GM10266 (cell line): ENCODE results near the gene ZNF618.

Experiments used
- DNase-seq: peaks from one replicate; pipeline ENCODE4 v3.0.0; 2012; ENCODE audit errors: extremely low spot score
- TF ChIP-seq, protein P1 (sequence below): IDR thresholded peaks from 2 replicates; pipeline ENCODE4 v1.5.1; 2012; ENCODE audit warnings: mild to moderate bottlenecking, low read depth; ENCODE audit not compliant: control insufficient read depth, insufficient read depth; ENCODE audit errors: missing control alignments

Gene ZNF618

DNA sequence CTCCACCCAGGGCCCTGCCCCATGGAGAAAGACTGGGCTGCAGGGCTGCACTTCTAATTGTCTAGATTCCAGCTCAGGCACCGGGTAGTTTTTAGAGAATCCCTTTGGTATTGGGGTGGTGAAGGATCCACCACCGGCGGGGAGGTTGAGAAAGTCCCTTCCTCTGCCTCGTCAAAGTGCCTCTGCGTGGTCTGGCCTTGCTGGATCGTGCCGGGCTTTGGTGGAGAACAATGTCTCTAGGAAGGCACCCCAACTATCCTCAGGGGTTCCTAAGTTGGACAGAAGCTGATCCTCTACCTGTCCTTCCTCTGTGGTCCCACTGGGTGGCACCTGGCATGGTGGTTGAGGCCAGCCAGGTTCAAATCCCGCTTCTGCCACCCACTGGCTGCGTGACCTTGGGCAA is 209.3 kb downstream of the ZNF618 start:
- no peak for DNase-seq
- TF ChIP-seq, protein P1, sequence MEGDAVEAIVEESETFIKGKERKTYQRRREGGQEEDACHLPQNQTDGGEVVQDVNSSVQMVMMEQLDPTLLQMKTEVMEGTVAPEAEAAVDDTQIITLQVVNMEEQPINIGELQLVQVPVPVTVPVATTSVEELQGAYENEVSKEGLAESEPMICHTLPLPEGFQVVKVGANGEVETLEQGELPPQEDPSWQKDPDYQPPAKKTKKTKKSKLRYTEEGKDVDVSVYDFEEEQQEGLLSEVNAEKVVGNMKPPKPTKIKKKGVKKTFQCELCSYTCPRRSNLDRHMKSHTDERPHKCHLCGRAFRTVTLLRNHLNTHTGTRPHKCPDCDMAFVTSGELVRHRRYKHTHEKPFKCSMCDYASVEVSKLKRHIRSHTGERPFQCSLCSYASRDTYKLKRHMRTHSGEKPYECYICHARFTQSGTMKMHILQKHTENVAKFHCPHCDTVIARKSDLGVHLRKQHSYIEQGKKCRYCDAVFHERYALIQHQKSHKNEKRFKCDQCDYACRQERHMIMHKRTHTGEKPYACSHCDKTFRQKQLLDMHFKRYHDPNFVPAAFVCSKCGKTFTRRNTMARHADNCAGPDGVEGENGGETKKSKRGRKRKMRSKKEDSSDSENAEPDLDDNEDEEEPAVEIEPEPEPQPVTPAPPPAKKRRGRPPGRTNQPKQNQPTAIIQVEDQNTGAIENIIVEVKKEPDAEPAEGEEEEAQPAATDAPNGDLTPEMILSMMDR = no peak

DNA sequence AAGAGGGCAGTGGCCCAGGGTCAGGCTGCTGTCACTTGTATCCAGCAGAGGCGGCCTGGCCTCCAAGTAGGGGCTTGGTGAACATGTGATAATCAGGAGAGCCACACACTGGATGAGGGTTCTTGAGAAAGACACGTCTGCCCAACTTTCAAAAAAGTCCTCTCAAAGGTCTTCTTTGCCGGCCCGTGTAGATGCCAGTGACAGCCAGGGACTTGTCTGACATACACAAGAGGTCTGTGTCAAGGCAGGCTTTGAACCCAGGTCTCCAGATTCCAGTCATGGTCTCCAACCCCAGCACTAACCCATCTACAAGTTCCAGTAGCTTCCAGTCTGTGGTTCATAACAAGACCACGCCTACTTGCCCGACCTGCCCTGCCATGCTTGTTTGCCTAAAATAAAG is 209.9 kb downstream of the ZNF618 start:
- TF ChIP-seq, protein P1 = no peak
- DNase-seq = no peak

DNA sequence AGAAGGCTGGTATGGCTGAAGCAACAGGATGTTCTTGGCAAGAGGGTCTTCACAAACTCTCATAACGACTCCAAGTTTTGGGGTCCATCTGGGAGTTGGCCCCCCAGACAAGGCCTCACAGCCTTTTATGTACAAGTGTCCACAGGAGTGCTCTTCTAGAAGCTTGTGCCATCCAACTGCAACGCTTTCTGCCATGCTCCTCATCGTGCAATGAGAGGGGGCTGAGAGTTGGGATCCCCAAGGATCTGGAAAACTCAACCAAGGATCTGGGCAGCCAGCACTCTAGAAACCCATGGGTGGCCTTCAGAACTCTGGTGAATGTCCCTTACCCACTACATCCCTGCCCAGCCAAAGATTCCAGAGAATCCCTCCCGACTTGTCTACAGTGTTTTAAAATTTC is 210.5 kb downstream of the ZNF618 start:
- TF ChIP-seq, protein P1 = no peak
- no peak for DNase-seq

DNA sequence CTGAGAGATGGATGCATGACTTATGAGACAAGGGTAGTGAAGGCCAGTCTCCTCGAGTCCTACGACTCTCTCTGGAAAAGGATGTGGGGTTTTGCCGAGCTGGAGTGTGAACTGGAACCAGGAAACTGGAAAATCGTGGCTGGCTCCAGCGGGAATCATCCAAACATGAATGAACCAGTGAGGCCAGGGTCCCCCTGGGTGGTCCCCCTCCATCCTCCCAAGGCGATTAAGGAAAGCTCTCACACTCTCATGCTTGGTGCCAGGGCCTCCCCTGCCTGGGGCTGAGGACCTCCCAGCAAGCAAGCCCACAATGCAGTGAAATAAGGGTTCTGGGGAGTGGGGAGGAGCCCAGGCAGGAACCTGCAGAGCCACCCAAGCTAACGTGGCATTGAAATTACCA is 211.6 kb downstream of the ZNF618 start:
- TF ChIP-seq, protein P1 = no peak
- no peak for DNase-seq

DNA sequence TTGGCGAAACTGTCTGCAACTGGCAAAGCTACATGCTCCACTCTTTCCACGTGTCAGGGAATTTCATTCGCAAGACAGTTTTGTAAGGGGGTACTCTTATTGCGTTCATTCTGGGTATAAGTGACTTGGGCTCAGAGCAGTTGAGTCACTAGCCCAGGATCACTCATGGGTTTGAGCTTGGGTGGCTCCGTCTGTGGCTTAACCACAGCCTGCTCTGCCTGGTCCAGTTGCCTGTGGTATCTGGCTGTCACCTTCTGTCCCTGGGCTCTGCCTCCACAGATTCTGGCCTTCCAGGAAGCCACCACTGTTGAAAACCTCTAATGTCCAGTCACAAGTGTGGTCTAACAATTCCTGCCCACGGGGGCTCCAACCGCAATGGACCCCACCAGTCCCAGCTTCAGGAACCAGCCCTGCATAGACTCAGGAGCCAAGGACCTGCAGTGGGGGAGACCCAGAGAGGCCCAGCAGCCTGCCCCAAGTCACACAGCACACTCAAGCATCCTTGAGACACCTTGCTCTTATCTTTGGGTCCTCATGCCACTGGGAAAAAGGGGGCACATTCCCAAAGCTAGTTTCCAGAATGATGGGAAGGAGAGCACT is 212.6 kb downstream of the ZNF618 start:
- TF ChIP-seq, protein P1 = no peak
- DNase-seq = no peak

DNA sequence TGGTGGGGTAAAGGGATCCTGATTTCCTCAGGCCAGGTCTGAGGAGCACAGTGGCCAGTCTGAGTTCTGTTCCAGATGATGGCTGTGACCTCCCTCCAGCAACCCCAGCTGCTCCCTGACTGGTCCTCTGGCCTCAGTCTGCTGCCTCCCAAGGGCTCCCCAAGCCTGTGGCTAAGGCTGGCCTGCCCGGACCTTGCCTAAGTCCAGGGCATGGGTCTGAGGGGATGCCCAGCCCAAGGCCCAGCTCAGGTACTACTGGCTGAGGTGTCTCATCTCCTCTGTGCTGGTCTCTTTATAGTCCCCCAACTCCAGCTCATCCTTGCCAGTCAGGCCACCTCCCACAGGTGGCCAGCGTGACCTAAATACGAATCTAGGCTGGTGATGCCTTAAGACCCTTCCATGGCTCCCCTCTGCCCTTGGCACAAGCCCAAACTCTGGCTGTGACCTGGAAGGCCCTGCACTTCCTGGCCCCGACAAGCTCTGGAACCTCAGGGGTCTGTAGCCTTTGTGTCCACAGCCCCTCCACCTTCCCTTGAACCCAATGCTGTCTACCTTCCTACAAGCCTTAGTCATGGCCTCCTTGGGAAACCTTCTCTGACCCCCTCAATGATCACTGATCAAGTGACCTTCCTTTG is 213.2 kb downstream of the ZNF618 start:
- TF ChIP-seq, protein P1 = no peak
- no peak for DNase-seq

DNA sequence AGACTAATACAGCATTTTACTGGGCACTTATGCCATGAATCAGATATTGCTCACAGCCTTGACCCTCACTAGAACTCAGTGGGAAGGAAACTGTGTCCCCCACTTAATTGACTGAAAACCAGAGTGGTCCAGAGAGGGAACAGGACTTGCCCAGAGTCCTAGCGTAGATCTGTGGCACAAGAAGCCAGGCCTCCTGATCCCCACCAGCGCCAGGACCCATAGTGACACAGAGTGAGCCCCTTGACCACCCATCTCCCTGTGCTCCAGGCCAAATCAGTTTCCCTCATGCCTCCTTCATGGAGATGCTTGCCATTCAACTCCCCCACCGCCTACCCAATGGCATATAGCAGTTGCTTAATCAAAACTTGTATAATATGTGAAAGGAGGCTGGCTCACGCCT is 214.7 kb downstream of the ZNF618 start:
- TF ChIP-seq, protein P1 = no peak
- DNase-seq = no peak
